NCI-H748 (cell line): Measurements from ENCODE around the gene RNF182.

Source experiments
- DNase-seq: peaks from one replicate; lab custom pipeline; 2025; ENCODE audit not compliant: unreplicated experiment; lab: John Stamatoyannopoulos, UW

RNF182 gene

GRCh38 chr6:14026831-14027539, 102.2 kb downstream of the RNF182 start:
- no peak for DNase-seq

GRCh38 chr6:14028631-14029030, 103.9 kb downstream of the RNF182 start:
- no peak for DNase-seq

GRCh38 chr6:14029605-14030004, 104.9 kb downstream of the RNF182 start:
- DNase-seq: no peak
